NB4 (cell line): Measurements from ENCODE around the gene FBXO11.

Experiments used
- POLR2A ChIP-seq: IDR thresholded peaks from 2 replicates; pipeline ENCODE4 v1.6.1; 2011; ENCODE audit warnings: mild to moderate bottlenecking; ENCODE audit not compliant: insufficient read length; ENCODE audit errors: extremely low read depth
- TF ChIP-seq, protein P1 (sequence below): IDR thresholded peaks from one replicate; pipeline ENCODE4 v1.5.1; 2012; ENCODE audit warnings: low read depth, low read length
- TF ChIP-seq, protein P2 (sequence below): IDR thresholded peaks from 2 replicates; pipeline ENCODE4 v1.6.1; 2011; ENCODE audit warnings: low read depth, low read length

DNA sequence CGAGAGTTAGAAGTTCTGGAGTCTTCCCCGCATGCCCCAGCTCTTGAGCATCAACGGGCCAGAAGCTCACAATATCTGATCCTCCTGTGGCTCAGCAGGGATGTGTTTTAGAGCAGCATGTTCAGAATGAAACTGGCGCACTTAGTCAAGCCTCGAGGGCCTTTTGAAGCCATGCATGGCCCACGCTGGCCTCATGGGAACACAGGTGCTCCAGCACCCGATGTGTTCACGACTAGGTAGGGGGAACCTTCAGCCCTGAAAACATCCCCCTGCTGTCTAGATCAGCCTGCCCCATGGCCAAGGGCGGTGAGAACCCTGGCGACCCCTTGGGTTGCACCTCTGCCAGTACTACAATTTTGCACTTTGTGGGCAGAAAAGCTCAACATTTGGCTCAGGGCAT is 90.5 kb downstream of the FBXO11 start:
- TF ChIP-seq, protein P1, sequence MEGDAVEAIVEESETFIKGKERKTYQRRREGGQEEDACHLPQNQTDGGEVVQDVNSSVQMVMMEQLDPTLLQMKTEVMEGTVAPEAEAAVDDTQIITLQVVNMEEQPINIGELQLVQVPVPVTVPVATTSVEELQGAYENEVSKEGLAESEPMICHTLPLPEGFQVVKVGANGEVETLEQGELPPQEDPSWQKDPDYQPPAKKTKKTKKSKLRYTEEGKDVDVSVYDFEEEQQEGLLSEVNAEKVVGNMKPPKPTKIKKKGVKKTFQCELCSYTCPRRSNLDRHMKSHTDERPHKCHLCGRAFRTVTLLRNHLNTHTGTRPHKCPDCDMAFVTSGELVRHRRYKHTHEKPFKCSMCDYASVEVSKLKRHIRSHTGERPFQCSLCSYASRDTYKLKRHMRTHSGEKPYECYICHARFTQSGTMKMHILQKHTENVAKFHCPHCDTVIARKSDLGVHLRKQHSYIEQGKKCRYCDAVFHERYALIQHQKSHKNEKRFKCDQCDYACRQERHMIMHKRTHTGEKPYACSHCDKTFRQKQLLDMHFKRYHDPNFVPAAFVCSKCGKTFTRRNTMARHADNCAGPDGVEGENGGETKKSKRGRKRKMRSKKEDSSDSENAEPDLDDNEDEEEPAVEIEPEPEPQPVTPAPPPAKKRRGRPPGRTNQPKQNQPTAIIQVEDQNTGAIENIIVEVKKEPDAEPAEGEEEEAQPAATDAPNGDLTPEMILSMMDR, result no peak
- TF ChIP-seq POLR2A, result no peak
- TF ChIP-seq, protein P2, sequence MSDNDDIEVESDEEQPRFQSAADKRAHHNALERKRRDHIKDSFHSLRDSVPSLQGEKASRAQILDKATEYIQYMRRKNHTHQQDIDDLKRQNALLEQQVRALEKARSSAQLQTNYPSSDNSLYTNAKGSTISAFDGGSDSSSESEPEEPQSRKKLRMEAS, result no peak
